HUES6 (cell line): ENCODE results near the gene REXO5.
A peak's percentile ranks its signal among the peaks of the same experiment; 100 is the strongest.
"Not testable (repeated sequence)": the region's sequence is repeated elsewhere in the genome, so short reads cannot be mapped to it uniquely, and the experiment has no call there.

Experiments
- H3K27ac ChIP-seq: 2 replicates; pipeline ENCODE4 v1.7.0; 2013; ENCODE audit warnings: low read depth, mild to moderate bottlenecking, low read length, inconsistent platforms
- H3K27me3 ChIP-seq: 2 replicates; pipeline ENCODE4 v1.6.1; 2013; ENCODE audit warnings: low read length; ENCODE audit not compliant: control insufficient read depth, insufficient read depth
- H3K36me3 ChIP-seq: 2 replicates; pipeline ENCODE4 v1.6.1; 2013; ENCODE audit warnings: low read length; ENCODE audit not compliant: control insufficient read depth, insufficient read depth
- H3K4me1 ChIP-seq: 2 replicates; pipeline ENCODE4 v1.6.1; 2013; ENCODE audit warnings: low read length; ENCODE audit not compliant: control insufficient read depth, insufficient read depth
- H3K4me3 ChIP-seq: 2 replicates; pipeline ENCODE4 v1.5.1; 2013; ENCODE audit warnings: low read depth, low read length
- H3K9ac ChIP-seq: one replicate; pipeline ENCODE4 v1.6.1; 2013; ENCODE audit warnings: mild to moderate bottlenecking, low read length
- H3K9me3 ChIP-seq: 2 replicates; pipeline ENCODE4 v1.6.1; 2013; ENCODE audit warnings: low read depth, low read length; ENCODE audit not compliant: control insufficient read depth, insufficient read depth

The REXO5 gene

GRCh38 chr16:20806168-20807050 is at the start of gene REXO5, which contains the start of gene ERI2:
Gene REXO5 (plus strand): TSS chr16:20806527. CDS start chr16:20806954, 427 bp downstream.
Gene ERI2 (minus strand): TSS chr16:20806472. CDS start chr16:20806430, 42 bp downstream.
- Histone ChIP-seq H3K27me3 (no peaks in the 10 kb centered on the region), H3K9ac (peak within 1 kb of the TSS; percentile 98), H3K4me3 (peak within 1 kb of the TSS; percentile 95), H3K36me3 (peaks cover 6% of the 10 kb centered on the region; the same call in 1 of the 2 replicates), H3K27ac (peak within 1 kb of the TSS; percentile 63; the same call in 1 of the 2 replicates), H3K9me3 (no peaks in the 10 kb centered on the region), H3K4me1 (no peaks in the 10 kb centered on the region)

- no peak overlapping the region for H3K27ac ChIP-seq
- H3K9ac ChIP-seq = no peak overlapping the region
- no peaks in the 10 kb centered on the region for H3K9me3 ChIP-seq
- H3K27me3 ChIP-seq = no peaks in the 10 kb centered on the region
- H3K36me3 ChIP-seq = no peaks in the 10 kb centered on the region
- H3K4me3 ChIP-seq = no peak overlapping the region
- no peaks in the 10 kb centered on the region; the same call in 1 of the 2 replicates for H3K4me1 ChIP-seq
Measured at GRCh38 chr16:20760346-20760745, 46.0 kb upstream of the REXO5 start.

GRCh38 chr16:20761175-20761574 is 45.2 kb upstream of the REXO5 start:
- Histone ChIP-seq H3K9ac (no peak overlapping the region), H3K27me3 (no peaks in the 10 kb centered on the region), H3K4me3 (no peak overlapping the region), H3K27ac (no peak overlapping the region), H3K36me3 (no peaks in the 10 kb centered on the region), H3K4me1 (no peaks in the 10 kb centered on the region; the same call in 1 of the 2 replicates), H3K9me3 (no peaks in the 10 kb centered on the region)

GRCh38 chr16:20762404-20763123 is 43.8 kb upstream of the REXO5 start:
- no peak overlapping the region for H3K27ac ChIP-seq
- H3K27me3 ChIP-seq = no peaks in the 10 kb centered on the region
- no peak overlapping the region for H3K4me3 ChIP-seq

GRCh38 chr16:20763461-20764232 is 42.7 kb upstream of the REXO5 start, which contains the start of gene ACSM3:
Gene ACSM3 (plus strand): TSS chr16:20764014. CDS start chr16:20770035, 6,021 bp downstream.
- no peaks in the 10 kb centered on the region for H3K27me3 ChIP-seq
- no peak within 1 kb of the TSS for H3K27ac ChIP-seq
- peak within 1 kb of the TSS; percentile 57 for H3K4me3 ChIP-seq
- no peak within 1 kb of the TSS for H3K9ac ChIP-seq
- H3K9me3 ChIP-seq = no peaks in the 10 kb centered on the region
- H3K36me3 ChIP-seq = no peaks in the 10 kb centered on the region
- H3K4me1 ChIP-seq = no peaks in the 10 kb centered on the region; the same call in 1 of the 2 replicates

More at GRCh38 chr16:20762404-20763123, 43.8 kb upstream of the REXO5 start:
- H3K4me1 ChIP-seq = no peaks in the 10 kb centered on the region; the same call in 1 of the 2 replicates
- no peak overlapping the region for H3K9ac ChIP-seq
- no peaks in the 10 kb centered on the region for H3K36me3 ChIP-seq
- H3K9me3 ChIP-seq = no peaks in the 10 kb centered on the region

- not testable (repeated sequence) for H3K4me1 ChIP-seq, H3K9ac ChIP-seq, H3K27ac ChIP-seq, H3K4me3 ChIP-seq, H3K27me3 ChIP-seq, H3K36me3 ChIP-seq, H3K9me3 ChIP-seq
Measured at GRCh38 chr16:20764448-20764847, 41.9 kb upstream of the REXO5 start.

- Histone ChIP-seq H3K36me3 (no peaks in the 10 kb centered on the region), H3K4me1 (no peaks in the 10 kb centered on the region; the same call in 1 of the 2 replicates), H3K9ac (no peak overlapping the region), H3K9me3 (no peaks in the 10 kb centered on the region), H3K4me3 (no peak overlapping the region), H3K27me3 (no peaks in the 10 kb centered on the region), H3K27ac (no peak overlapping the region)
Measured at GRCh38 chr16:20765732-20766131, 40.6 kb upstream of the REXO5 start.

GRCh38 chr16:20766294-20766693 is 40.0 kb upstream of the REXO5 start:
- no peaks in the 10 kb centered on the region for H3K36me3 ChIP-seq
- H3K4me3 ChIP-seq = no peak overlapping the region
- no peaks in the 10 kb centered on the region; the same call in 1 of the 2 replicates for H3K4me1 ChIP-seq
- no peak overlapping the region for H3K27ac ChIP-seq
- no peaks in the 10 kb centered on the region for H3K9me3 ChIP-seq
- no peak overlapping the region for H3K9ac ChIP-seq
- no peaks in the 10 kb centered on the region for H3K27me3 ChIP-seq

GRCh38 chr16:20767577-20767976 is 38.8 kb upstream of the REXO5 start:
- Histone ChIP-seq H3K4me1 (no peaks in the 10 kb centered on the region; the same call in 1 of the 2 replicates), H3K36me3 (no peaks in the 10 kb centered on the region), H3K4me3 (no peak overlapping the region), H3K9ac (no peak overlapping the region), H3K27me3 (no peaks in the 10 kb centered on the region), H3K9me3 (no peaks in the 10 kb centered on the region), H3K27ac (no peak overlapping the region)

- Histone ChIP-seq H3K4me3 (no peak overlapping the region), H3K4me1 (no peaks in the 10 kb centered on the region; the same call in 1 of the 2 replicates), H3K9ac (no peak overlapping the region), H3K36me3 (no peaks in the 10 kb centered on the region), H3K27me3 (no peaks in the 10 kb centered on the region), H3K9me3 (no peaks in the 10 kb centered on the region), H3K27ac (no peak overlapping the region)
Measured at GRCh38 chr16:20768121-20768520, 38.2 kb upstream of the REXO5 start.
